ENCODE data around the gene LMCD1.

LMCD1 gene

DNA sequence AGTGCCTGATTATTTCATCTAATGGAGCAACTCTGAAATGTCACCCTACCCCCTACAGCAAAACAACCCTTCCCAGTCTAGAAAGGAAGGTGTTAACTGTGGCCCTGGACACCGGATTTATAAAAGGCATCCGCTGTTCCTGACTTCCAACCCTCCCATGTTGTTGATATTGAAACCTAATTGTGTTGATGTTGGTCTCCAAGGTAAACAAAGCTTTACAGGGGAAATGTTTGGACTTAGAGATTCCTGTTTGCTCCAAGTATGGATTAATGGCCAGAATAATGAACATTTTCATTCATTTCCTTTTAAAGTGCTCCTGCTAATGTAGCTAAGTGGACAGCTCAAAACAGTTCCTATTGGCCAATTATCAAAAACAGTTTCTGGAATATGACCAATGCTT, 19.4 kb upstream of the LMCD1 start:
- intact Hi-C loops (cut with DNase I), result loop anchor here (2.0 kb wide), 1 partner anchor 19 kb away; the partner anchor contains the start of gene LMCD1
- no peak for DNase-seq

DNA sequence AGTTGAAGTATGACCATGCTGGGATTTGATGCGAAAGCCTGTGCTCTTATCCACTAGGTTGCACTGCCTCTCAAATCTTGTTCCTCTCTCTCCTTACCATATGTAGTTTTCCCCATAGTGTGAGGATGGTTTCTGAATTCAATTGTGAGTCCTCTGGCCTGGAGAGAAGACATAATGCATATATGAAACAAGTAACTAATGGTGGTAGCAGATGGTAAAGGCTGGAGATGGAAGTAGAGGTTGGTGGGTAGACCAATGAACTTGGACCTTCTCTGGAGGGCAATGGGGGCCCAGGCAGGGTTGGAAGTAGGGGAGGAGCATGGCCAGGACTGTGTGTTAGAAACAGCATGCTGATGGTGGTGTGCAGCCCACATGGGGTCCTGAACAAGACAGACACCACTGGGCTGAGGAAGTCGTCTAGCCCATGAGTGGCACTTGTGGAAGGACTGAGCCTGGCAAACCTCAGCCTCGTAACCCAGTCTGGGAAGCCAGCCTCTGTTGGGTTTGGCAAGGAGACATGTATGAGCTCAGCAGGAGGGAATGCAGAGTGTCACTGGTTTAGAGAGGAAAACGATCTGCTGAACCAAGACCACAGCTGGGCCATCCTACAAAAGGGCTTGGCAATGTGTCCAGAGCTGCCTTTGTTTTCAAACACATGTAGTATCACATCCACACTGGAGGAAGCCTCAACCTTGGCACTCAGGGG, 18.5 kb upstream of the LMCD1 start:
- intact Hi-C loops (cut with DNase I), result loop anchor here (2.0 kb wide), 1 partner anchor 18 kb away; the partner anchor contains the start of gene LMCD1
- peak; percentile 7 to 92 (median 72) for DNase-seq

DNA sequence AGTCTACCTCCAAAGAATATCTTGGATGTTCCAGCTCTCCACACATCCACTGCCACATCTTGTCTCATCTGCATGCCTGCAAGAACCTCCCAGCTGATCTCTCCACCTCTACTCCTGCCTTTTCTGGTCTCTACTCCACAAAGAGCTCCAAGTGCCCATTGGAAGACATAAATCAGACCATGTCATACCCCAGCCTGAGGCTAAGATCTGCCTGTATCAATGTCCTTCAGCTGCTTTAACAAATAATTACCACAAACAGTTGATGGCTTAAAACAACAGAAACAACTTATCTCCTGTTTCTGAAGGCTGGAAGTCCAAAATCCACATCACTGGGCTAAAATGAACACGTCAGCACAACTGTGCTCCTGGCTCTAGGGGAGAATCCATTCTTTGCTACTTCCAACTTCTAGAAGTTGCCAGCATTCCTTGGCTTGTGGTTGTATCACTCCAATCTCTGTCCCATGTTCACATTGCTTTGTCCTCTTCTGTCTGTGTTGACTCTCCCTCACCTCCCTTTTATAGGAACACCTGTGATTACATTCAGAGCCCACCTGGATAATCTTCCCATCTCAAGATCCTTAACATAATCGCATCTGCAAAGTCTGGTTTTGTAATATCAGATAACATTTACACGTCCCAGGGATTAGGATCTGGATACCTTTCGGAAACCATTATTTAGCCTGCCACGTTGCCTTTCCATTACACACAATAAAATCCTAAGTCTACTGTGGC, 17.0 kb upstream of the LMCD1 start:
- no peak for DNase-seq
- intact Hi-C loops (cut with DNase I), result no loop called here

DNA sequence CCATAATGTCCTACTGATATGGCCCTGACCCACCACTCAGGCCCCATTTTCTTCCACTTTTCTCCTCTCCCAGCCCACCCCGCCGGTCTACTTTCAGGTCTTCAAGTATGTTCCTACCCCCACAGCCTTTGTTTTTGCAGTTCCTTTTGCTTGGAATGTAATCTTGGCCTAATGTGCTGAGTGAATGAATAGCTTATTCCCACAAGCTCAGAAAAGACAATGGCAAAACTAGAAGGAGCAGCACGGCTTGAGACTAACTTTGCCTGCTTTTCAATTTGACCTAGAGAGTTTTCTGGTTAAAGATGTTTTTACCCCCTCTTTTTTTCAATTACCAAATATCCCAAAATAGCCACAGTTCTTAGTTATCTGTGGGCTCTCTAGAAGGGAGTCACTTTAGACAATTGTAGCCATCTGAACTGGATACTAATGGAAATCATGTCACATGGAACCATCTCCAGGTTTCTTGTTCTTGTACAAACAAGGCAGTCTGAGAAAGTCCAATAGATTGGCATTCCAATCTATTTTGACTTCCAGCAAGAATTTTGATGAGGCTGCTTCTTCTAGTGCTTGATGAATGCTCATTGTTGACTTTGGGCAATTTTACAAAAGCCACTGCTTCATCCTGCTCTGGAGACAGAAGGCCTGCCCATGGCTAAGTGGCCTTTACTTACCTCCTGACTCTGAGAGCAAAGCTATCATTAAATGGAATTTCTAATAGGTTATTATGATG, 16.3 kb upstream of the LMCD1 start:
- intact Hi-C loops (cut with DNase I), result no loop called here
- no peak for DNase-seq

DNA sequence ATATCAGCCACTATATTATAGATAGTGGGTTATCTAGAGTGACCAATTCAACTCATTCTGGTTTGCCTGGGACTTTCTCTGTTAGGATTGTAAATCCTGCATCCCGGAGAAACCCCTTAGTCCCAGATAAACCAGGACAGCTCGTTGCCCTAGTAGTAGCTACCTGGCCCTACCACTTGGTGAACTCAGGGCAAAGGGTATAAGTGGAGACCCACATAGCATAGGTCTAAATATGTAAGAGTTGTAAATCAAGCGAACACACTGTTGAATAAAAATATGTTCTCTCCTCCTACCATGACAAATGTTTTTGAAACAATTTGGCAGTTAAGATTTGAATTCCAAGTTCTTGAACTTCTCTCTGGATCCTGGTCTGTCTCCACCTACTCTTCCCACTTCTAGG, 15.7 kb upstream of the LMCD1 start:
- intact Hi-C loops (cut with DNase I), result no loop called here
- no peak for DNase-seq

DNA sequence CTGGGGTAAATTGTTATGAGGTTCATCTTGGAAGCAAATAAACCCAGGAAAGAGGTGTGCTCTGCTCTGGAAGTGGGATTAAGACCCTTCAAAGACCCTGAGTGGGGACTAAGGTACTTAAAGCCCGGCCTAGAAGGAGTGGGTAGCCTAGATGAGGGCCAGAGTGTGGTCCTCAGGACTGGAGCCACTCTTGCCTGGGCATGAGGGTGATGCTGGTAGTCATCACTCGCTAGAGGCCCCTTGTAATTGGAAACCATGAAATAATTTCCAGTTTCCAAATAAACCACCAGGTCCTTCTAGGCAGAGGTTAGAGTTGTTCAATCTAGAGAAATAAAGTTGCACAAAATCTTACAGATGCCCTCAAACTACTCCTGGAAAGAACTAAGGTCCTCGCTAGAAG, 15.2 kb upstream of the LMCD1 start:
- intact Hi-C loops (cut with DNase I), result no loop called here

DNA sequence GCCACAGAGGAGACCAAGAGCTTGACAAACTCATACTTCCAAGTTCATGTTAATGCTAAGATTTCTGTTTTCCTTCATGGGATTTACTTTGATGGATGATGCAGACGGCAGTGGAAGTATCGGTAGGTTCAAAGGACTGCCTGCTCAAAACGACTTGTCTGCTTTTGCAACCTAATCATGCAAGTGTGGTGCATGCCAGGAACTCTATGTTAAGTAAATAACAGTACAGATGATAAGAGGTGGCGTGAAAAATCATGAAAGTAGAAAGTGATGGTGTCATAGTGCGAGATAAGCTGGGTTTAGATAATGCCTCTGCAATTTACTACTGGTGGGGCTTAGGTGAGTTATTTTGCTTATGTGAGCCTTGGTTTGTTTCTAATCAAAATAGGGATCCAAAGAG, 14.7 kb upstream of the LMCD1 start:
- no peak for DNase-seq
- intact Hi-C loops (cut with DNase I), result no loop called here

More for the DNA sequence above, 15.2 kb upstream of the LMCD1 start:
- no peak for DNase-seq

DNA sequence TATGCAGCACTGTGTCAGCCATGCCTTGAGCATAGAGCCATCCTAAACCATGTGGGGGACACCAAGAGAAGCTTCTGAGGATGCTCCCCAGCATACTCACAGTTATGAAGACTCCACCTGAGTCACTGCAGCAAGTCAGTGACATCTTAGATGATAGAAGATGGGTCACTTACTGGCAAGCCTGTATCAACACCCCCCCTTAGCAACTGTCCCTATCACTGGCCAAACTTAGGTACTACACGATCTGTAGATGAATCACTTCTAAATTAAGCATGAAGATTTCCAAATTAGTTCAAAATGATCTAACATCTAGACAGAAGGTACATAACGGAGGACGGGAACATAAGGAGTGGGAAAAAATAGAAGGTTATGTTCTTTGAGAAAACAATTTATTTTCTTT, 13.2 kb upstream of the LMCD1 start:
- intact Hi-C loops (cut with DNase I), result no loop called here
- DNase-seq, result no peak

DNA sequence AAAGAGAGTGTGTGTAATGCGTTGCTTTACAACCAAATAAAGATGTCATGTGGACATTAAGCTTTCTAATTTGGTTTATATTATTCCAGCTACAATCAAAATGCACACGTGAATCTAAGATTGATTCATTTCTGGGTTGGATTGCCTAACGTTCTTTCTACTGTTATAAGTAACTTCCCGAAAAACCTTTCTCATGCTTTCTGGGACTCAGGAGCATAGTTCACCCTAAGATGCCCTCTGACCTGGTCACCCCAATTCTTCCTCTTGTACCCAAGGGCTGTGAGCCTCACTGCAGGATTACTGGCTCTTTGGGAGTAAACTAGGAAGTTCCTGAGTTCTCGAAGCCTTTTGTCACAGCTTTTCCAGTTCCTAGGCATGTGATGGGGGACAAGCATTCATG, 12.7 kb upstream of the LMCD1 start:
- intact Hi-C loops (cut with DNase I), result no loop called here
- DNase-seq, result no peak

DNA sequence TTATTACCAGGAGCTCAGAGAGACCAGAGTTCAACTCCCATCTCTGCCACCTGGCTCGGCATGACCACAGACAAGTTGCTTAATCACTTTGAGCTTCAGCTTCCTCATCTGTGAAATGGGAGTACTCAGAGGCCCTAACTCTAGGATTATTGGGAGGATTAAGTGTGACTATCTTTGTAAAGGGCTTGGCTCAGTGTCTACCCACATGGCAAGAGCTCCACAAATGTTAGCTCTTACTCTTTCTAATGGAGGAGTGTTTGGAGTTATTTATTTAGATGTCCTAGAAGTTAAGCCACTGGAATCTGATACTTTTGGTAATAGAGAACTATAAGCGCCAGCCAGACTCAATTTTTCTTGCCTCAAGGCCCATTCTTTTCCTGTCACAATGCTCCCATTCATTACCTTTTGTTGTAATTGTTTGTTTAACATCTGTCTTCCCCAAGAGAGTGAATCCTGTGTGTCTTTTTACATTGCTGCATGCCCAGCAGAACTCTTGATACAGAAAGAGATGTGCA, 12.3 kb upstream of the LMCD1 start:
- intact Hi-C loops (cut with DNase I), result no loop called here

DNA sequence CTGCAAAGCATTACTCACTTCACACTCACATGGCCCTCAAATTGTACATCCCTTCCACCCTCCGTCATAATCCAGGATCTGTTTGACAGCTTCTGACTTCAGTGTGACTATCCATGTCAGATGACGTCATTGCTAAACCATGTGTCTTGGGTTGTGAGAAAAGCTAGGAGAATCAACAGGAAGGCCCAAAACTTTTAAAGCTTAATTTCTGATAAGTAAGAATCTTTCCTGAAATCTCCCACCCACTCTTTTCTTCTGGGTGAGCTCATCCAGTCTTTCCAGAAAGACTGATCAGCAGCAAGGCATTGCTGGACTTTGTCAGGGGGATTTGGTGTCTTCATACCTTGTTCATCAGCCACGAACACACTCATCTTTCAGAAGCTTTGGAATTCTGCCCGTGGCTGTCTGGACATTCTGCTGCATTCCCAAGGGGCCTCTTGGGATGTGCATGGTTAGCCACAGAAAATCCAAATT, 11.5 kb upstream of the LMCD1 start:
- no peak for DNase-seq

More for the DNA sequence above, 12.3 kb upstream of the LMCD1 start:
- DNase-seq, result no peak

DNA sequence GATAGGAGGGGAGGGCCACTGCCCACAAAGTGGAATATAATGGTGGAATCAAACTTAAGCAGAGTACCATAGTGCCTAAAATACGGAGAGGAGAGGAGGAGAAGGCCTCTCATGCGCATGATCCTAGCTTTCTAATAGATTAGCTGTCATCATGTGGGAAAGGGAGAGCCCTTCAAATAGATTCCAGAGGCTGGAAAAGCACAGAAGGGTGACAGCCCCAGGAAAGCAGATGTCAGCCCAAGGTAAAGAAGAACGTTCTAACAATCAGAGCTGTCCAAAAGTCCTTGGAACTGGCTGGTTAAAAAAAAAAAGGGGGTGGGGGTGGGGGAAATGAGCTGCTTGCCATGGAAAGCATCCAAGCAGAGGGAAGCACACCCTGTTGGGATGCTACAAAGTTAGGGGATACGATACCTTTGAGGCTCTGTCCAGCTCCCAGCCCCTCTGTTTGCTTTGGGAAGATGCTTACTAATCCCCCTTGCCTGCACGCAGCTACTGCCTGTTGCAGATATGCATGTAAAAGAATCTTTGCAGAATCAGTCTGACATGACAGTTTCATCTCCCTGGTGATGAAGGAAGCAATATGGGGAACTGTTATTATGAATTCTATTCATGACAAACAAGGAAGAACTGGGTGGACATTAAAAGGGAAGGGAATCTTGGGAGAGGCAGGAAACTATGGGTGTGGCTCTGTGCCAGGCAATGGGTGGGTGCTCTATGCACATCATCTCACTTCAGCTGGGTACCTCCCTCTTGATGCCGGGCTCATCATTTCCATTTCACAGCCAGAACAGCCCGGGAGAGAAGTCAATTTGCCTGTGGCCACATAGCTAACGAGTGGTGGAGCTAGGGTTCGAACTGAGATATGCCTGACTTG, 10.1 kb upstream of the LMCD1 start:
- DNase-seq, result no peak
- intact Hi-C loops (cut with DNase I), result no loop called here

More for the DNA sequence above, 11.5 kb upstream of the LMCD1 start:
- intact Hi-C loops (cut with DNase I), result no loop called here

DNA sequence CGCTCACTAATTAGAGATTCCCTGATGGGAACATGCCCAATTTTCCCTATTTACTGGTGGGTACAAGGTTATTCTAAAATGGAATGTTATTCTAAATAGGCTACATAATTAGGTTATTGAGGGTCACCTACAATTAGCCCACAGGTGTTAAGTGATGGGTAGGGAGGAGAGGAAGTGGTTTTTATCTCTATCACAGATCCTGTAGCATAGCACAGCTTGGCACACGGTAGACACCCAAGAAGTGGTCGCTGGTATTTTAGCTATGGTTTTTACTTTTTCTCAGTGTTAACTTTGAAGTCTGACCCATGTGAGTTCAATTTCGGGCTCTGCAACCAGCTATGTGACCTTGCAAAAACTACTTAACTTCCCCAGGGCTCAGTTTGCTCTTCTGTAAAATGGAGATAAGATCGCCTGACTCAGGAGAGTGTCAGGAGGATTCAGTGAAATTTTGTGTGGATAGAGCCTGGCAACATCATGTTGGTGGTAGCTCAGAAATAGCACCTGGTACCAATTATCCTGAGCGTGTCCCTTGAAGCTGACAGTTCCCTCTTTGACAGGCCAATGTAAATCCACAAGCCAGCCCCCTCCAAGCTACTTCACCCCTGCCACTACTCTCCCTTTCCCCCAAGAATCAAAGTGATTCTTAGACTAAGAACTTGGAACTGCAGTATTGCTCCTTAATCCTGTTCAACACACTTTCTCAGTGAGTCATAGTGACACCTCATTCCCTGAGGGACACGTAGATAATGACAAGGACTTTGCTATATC, 8.7 kb upstream of the LMCD1 start:
- no peak for DNase-seq
- intact Hi-C loops (cut with DNase I), result no loop called here

DNA sequence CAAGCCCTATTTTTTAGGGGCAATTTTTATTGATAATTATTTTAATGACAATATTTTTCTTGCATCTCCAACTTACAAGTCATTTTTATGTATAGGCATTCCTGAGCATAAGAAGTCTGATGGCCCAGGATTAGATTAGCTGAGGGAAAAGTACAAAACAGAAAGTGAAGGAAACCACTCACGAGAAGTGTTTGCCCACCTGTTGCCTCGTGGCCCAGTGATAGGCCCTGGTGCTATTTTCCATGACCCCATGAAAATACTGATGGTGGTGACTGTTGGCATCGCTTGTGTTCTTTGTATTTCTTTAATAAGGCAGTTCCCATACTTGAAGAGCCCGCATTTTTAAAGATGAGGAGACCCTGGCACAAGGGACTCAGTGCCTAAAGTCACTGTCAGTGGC, 7.9 kb upstream of the LMCD1 start:
- DNase-seq, result no peak
- intact Hi-C loops (cut with DNase I), result no loop called here

DNA sequence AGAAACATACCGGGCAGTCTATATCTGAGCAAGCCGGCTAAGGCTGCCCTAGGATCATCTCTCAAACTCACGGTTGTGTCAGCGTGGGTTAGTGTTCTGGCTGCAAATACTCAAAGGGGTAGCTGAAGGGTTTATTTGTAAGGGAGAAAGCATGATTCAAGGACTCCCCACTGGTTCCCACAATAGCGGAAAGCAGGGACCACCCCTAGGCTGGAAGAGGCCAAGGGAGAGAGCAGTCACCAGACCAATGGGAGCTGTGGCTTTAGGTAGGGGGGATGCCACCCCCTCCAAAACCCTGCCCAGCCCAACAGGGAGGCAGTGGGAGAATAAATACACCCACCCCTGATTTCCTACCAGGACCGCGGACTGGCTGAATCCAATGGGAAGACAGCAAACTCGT, 7.3 kb upstream of the LMCD1 start:
- intact Hi-C loops (cut with DNase I), result no loop called here
- DNase-seq, result no peak

DNA sequence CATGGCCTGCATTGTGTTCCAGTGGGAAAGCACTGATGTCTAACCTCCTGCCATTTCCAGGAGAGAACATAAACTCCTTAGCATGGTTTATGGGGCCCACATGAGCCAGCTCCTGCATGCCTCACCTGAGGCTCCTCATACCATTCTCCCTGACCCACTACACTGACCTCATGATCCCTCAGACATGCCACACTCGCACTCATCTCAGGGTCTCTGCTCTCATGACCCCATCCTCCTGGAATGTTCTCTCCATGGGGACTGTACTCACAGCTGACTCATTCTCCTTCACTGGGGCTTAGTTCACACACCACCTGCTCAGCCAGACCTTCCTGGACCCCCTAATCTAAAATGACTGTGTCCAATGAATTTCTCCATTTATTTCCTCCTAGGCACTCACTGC, 4.0 kb upstream of the LMCD1 start:
- DNase-seq, result no peak
- intact Hi-C loops (cut with DNase I), result no loop called here

DNA sequence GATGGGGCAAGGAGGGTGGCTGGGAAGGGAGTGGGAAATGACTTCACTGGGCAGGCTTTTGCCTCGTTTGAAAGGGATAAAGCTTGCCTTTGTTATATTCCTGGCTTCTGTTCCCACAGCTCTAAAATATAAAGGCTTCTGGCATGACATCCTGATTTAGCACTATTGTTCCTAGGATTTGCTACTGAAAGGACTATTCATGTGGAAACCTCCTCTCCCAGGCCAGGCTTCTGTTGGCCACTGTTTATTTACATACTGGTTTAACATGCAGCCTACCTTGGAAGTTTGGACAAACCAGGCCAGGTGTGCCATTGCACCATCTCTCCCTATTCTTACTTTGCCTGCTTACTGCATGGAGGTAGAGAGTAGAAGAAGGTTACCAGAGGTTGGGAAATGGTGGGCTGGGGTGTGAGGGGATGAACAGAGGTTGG, 2.4 kb upstream of the LMCD1 start:
- DNase-seq, result peak in 37 of 42 donors; percentile 10 to 86 (median 57)
- intact Hi-C loops (cut with DNase I), result no loop called here
